Raji (cell line): ENCODE results near the gene FOLR3.
"Not testable (repeated sequence)": the region's sequence is repeated elsewhere in the genome, so short reads cannot be mapped to it uniquely, and the experiment has no call there.

Experiments
- POLR2A ChIP-seq: IDR thresholded peaks from 2 replicates; pipeline ENCODE4 v1.6.1; 2011; ENCODE audit warnings: low read depth, low read length, control low read depth; ENCODE audit not compliant: insufficient read depth

FOLR3 gene

GRCh38 chr11:72135473-72135872, at the start of gene FOLR3:
Gene FOLR3, plus strand, starts transcription at chr11:72135725. Its CDS starts 228 bp downstream, at chr11:72135953.
- TF ChIP-seq POLR2A: not testable (repeated sequence)

GRCh38 chr11:72088076-72088808, 47.3 kb upstream of the FOLR3 start:
- TF ChIP-seq POLR2A: no peak

GRCh38 chr11:72091292-72091691, 44.2 kb upstream of the FOLR3 start:
- TF ChIP-seq POLR2A: no peak

DNA sequence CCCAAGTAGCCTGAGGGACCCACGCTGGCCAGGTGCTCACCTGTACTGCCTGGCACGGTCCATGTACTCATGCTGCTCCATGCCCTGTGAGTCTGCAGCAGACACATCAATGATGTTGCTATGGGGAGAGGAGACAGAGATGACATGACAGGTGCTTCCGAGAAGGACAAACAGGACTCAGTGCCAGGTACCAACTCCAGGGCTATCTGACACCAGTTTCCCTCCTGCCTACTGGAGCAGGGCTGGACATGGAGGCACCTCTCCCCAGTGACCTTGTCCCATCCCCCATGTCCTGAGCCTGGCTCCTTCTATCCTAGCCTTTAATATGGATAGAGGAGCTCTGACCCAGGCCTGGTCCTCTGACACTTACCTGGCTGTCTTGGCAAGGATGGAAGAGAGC, 36.8 kb upstream of the FOLR3 start:
- no peak for TF ChIP-seq POLR2A

DNA sequence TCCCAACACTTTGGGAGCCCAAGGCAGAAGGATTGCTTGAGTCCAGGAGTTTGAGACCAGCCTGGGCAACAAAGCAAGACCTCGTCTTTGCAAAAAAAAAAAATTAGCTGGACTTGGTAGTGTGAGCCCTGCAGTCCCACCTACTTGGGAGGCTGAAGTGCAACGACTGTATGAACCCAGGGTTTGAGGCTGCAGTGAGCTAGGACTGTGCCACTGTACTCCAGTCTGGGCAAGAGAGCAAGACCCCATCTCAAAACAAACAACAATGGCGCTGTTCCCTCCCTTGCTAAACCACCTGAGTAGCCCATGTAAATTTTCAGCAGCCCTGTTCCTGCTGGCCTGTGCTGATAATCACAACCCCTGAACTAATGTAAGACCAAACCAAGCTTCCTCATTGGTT, 35.5 kb upstream of the FOLR3 start:
- TF ChIP-seq POLR2A: no peak

GRCh38 chr11:72100462-72100861, 35.1 kb upstream of the FOLR3 start:
- TF ChIP-seq POLR2A: no peak

DNA sequence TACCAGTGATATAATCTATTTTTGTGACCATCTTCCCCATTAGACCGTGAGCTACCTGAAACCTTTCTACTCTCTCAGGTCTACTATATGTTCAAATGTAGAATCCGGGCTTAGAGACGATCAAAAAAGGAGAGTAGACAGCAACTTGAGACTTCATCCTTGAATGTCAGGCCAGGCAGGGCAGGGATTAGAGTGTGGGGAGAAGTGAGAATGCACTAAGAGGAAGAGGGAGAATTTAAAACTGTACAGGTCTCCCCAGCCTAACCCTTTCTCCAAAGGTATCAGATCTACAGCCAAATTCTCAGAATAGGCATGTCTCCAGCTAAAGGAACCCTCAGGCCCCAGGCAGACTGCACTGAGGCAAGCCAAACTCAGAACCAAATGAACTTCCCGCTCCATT, 33.4 kb upstream of the FOLR3 start:
- TF ChIP-seq POLR2A: no peak

GRCh38 chr11:72102631-72102945, 32.9 kb upstream of the FOLR3 start:
- no peak for TF ChIP-seq POLR2A

- TF ChIP-seq POLR2A: peak; percentile 76
These were observed 32.4 kb upstream of the FOLR3 start, which contains the start of gene LAMTOR1 for GRCh38 chr11:72102946-72103753. Gene LAMTOR1, minus strand, starts transcription at chr11:72103297. Its CDS starts 73 bp downstream, at chr11:72103224.

DNA sequence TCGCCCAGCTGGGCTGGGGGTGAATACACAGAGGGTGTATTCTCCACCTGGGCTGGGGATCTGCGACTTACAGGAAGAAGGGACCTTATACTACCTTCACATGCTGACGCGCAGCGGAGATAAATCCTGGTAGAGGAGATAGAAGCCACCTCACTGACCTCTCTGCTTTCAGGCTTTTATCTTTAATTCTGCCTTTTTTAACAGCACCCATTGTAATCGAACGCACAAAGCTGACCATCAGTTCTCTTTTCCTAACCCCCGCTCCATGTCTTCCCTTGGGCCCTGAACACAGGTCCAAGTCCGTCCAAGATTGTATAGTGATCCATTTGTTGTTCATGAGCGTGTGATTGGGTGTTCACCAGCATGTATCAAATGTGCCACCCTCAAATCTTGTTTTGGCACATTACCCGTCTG, 31.8 kb upstream of the FOLR3 start:
- TF ChIP-seq POLR2A: no peak

DNA sequence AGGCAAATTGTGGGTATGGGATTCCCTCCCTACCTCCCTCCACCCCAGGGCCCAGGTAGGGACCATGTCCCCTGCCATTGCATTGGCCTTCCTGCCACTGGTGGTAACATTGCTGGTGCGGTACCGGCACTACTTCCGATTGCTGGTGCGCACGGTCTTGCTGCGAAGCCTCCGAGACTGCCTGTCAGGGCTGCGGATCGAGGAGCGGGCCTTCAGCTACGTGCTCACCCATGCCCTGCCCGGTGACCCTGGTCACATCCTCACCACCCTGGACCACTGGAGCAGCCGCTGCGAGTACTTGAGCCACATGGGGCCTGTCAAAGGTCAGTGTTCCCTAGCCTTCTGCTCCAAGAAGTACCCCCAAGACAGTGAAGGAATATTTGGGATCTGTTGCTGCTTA, 29.6 kb upstream of the FOLR3 start, which contains the start of gene TOMT:
Gene TOMT (plus strand): TSS at position 37 of the 400 bp plus-strand sequence. CDS start 28 bp downstream, at position 65.
- no peak for TF ChIP-seq POLR2A

- no peak for TF ChIP-seq POLR2A
These were observed 24.0 kb upstream of the FOLR3 start for GRCh38 chr11:72111300-72112142.

GRCh38 chr11:72112143-72112977, 23.2 kb upstream of the FOLR3 start, which contains the start of gene ANAPC15:
Gene ANAPC15, minus strand, starts transcription at chr11:72112695. Its CDS starts 1,419 bp downstream, at chr11:72111276.
- TF ChIP-seq POLR2A: peak; percentile 100
